ENCODE measurements around the gene RUSC1.

GRCh38 chr1:155301342-155301841, 19.3 kb upstream of the RUSC1 start, which contains the start of gene PKLR:
- TF ChIP-seq GATA2 (IDR thresholded peaks at IDR 0.05; ENCODE audit: insufficient read depth, insufficient read length, low read depth, low read length) (no peak), CTCF (IDR thresholded peaks at IDR 0.05; ENCODE audit: extremely low read depth in 1 of 2, insufficient read depth in 1 of 2, low read depth in 1 of 2, low read length in 2 of 2) (no peak), EZH2 (IDR thresholded peaks at IDR 0.05; ENCODE audit: borderline replicate concordance, low read depth, low read length, severe bottlenecking) (no peak), POLR2A (IDR thresholded peaks at IDR 0.05; ENCODE audit: low read depth, low read length) (no peak), POLR2AphosphoS5 (IDR thresholded peaks at IDR 0.05; ENCODE audit: insufficient read depth, low read depth, low read length) (no peak), MAX (IDR thresholded peaks at IDR 0.05; ENCODE audit: insufficient read depth, insufficient read length) (no peak), JUN (IDR thresholded peaks at IDR 0.05; ENCODE audit: borderline replicate concordance, insufficient read depth, insufficient read length, low read depth) (no peak), FOS (IDR thresholded peaks at IDR 0.05; ENCODE audit: borderline replicate concordance, insufficient read depth, low read length) (no peak), MYC (IDR thresholded peaks at IDR 0.05; ENCODE audit: low read depth, low read length) (no peak)

Measured in endothelial cell of umbilical vein (primary cell).